HCT116 (cell line): ENCODE measurements around the gene GALNT7. TPM values are rescaled to one million over a fixed set of nuclear protein-coding genes. Genes with fewer than 3 reads are reported as not detected.
A peak's percentile ranks its signal among the peaks of the same experiment; 100 is the strongest.

ENCODE experiments used
- ATAC-seq: fragments of 200-7000 bp; cut with Tn5 transposase; 2 replicates; pipeline ENCODE4 v1.9.1; 2020; ENCODE audit warnings: mild to moderate bottlenecking, moderate library complexity
- BruUV-seq: library from RNA; stranded (reverse); fragments of 400-500 nt; replicated peaks from 2 replicates; lab custom pipeline; 2021; lab: Mats Ljungman, UMichigan
- CTCF ChIA-PET: fragments of 300-600 bp; sonication (Branson Sonifier 250); formaldehyde crosslinking; loops from one replicate; lab custom pipeline; 2021; ENCODE audit warnings: antibody characterized with exemption; lab: Charles Lee
- POLR2A ChIA-PET: fragments of 300-600, 350-600 bp; sonication (Branson Sonifier 250); formaldehyde crosslinking; loops from one replicate; lab custom pipeline; 2021; ENCODE audit warnings: antibody characterized with exemption; lab: Charles Lee
- RAD21 ChIA-PET, 2 experiments: fragments of 300-600 bp; sonication (Branson Sonifier 250); formaldehyde crosslinking; loops; one replicate each; lab custom pipeline; 2023; ENCODE audit warnings: low total read pairs in 2 of 2; ENCODE audit not compliant: uncharacterized antibody in 2 of 2, unreplicated experiment in 2 of 2, low non-redundant PET in 1 of 2; lab: Charles Lee
- DNase-seq: peaks from one replicate; pipeline ENCODE4 v3.0.0-alpha.2; 2010; ENCODE audit warnings: low read depth, low spot score
- H2AFZ ChIP-seq: fragments of 200-600 bp; shearing (Covaris generic), sonication (generic); 2 replicates; pipeline ENCODE4 v1.6.1; 2017; ENCODE audit warnings: low read depth, mixed run types, mixed read lengths, antibody characterized with exemption, low read length; ENCODE audit not compliant: poor library complexity, severe bottlenecking
- H3K27ac ChIP-seq: 2 replicates; pipeline ENCODE4 v1.5.1; 2012; ENCODE audit warnings: low read depth, low read length
- H3K27me3 ChIP-seq: fragments of 200-600 bp; sonication (generic); 2 replicates; pipeline ENCODE4 v1.6.1; 2016; ENCODE audit warnings: mixed run types, low read length, mixed read lengths; ENCODE audit not compliant: insufficient read depth
- H3K36me3 ChIP-seq, 2 experiments: fragments of 200-500 bp in 1 of 2; fragments of 200-600 bp in 1 of 2; sonication (Bioruptor generic) in 1 of 2; sonication (generic) in 1 of 2; 2 replicates each; pipeline versions ENCODE4 v1.5.1 to v1.6.1; 2014 to 2016; ENCODE audit warnings: low read length in 2 of 2, inconsistent platforms in 1 of 2, mixed read lengths in 1 of 2, mixed run types in 1 of 2; ENCODE audit not compliant: insufficient read depth in 2 of 2, control insufficient read depth in 1 of 2
- H3K4me1 ChIP-seq, 2 experiments: fragments of 200-600 bp in 1 of 2; sonication (generic) in 1 of 2; 2 replicates each; pipeline versions ENCODE4 v1.5.1 to v1.6.1; 2012 to 2017; ENCODE audit warnings: low read length in 2 of 2, inconsistent platforms in 1 of 2, mild to moderate bottlenecking in 1 of 2, mixed read lengths in 1 of 2, mixed run types in 1 of 2, moderate library complexity in 1 of 2; ENCODE audit not compliant: insufficient read depth in 2 of 2, control insufficient read depth in 1 of 2
- H3K4me2 ChIP-seq: fragments of 200-600 bp; sonication (generic); 2 replicates; pipeline ENCODE4 v1.6.1; 2017; ENCODE audit warnings: mixed run types, low read length, mixed read lengths
- H3K4me3 ChIP-seq, 2 experiments: fragments of 200-600 bp in 1 of 2; sonication (generic) in 1 of 2; replicated peaks in 1 of 2; 2 replicates each; pipeline ENCODE4 v1.5.1; 2011 to 2016; ENCODE audit warnings: low read length in 2 of 2, control low read depth in 1 of 2, low read depth in 1 of 2, mild to moderate bottlenecking in 1 of 2, mixed read lengths in 1 of 2, mixed run types in 1 of 2
- H3K79me2 ChIP-seq: fragments of 200-600 bp; sonication (generic); 2 replicates; pipeline ENCODE4 v1.6.1; 2017; ENCODE audit warnings: mild to moderate bottlenecking, mixed run types, low read length, moderate library complexity, mixed read lengths; ENCODE audit not compliant: insufficient read depth
- H3K9ac ChIP-seq: fragments of 200-600 bp; sonication (generic); 2 replicates; pipeline ENCODE4 v1.6.1; 2016; ENCODE audit warnings: low read length, mixed read lengths
- H3K9me2 ChIP-seq: fragments of 200-600 bp; sonication (generic), shearing (Covaris generic); 2 replicates; pipeline ENCODE4 v1.6.1; 2017; ENCODE audit warnings: mixed run types, mild to moderate bottlenecking, moderate library complexity; ENCODE audit not compliant: insufficient read depth
- H3K9me3 ChIP-seq, 2 experiments: fragments of 200-500 bp in 1 of 2; fragments of 200-600 bp in 1 of 2; sonication (Bioruptor generic) in 1 of 2; sonication (generic) in 1 of 2; 2 replicates each; pipeline ENCODE4 v1.6.1; 2014 to 2017; ENCODE audit warnings: low read length in 2 of 2, mixed read lengths in 2 of 2, inconsistent platforms in 1 of 2, low read depth in 1 of 2, mild to moderate bottlenecking in 1 of 2, mixed run types in 1 of 2, moderate library complexity in 1 of 2; ENCODE audit not compliant: control insufficient read depth in 1 of 2, insufficient read depth in 1 of 2
- H4K20me1 ChIP-seq: fragments of 200-600 bp; sonication (generic), shearing (Covaris generic); 2 replicates; pipeline ENCODE4 v1.6.1; 2017; ENCODE audit warnings: mixed run types, mild to moderate bottlenecking, moderate library complexity; ENCODE audit not compliant: insufficient read depth
- CBX3 ChIP-seq: IDR thresholded peaks from 2 replicates; pipeline ENCODE4 v1.6.1; 2012; ENCODE audit warnings: low read depth
- CEBPB ChIP-seq: IDR thresholded peaks from 2 replicates; pipeline ENCODE4 v1.6.1; 2012; ENCODE audit warnings: low read depth
- CTCF ChIP-seq, 3 experiments: fragments of 200-600 bp in 1 of 3; sonication (generic) in 1 of 3; IDR thresholded peaks in 2 of 3; conservative IDR thresholded peaks in 1 of 3; 2 replicates each; pipeline ENCODE4 v1.5.1; 2012 to 2017; ENCODE audit warnings: low read depth in 2 of 3, low read length in 2 of 3, antibody characterized with exemption in 1 of 3, borderline replicate concordance in 1 of 3, control low read depth in 1 of 3, mild to moderate bottlenecking in 1 of 3, mixed read lengths in 1 of 3, mixed run types in 1 of 3, moderate library complexity in 1 of 3; ENCODE audit not compliant: insufficient read depth in 1 of 3
- EGR1 ChIP-seq: IDR thresholded peaks from 2 replicates; pipeline ENCODE4 v1.6.1; 2012; ENCODE audit warnings: low read depth
- ELF1 ChIP-seq: IDR thresholded peaks from 2 replicates; pipeline ENCODE4 v1.6.1; 2012; ENCODE audit warnings: low read depth, borderline replicate concordance
- EZH2 ChIP-seq: fragments of 200-600 bp; sonication (generic); IDR thresholded peaks from 2 replicates; pipeline ENCODE4 v1.6.1; 2017; ENCODE audit warnings: antibody characterized with exemption, mixed run types
- EZH2phosphoT487 ChIP-seq: fragments of 200-600 bp; IDR thresholded peaks from 2 replicates; pipeline ENCODE4 v1.6.1; 2018; ENCODE audit warnings: antibody characterized with exemption, borderline replicate concordance
- FOSL1 ChIP-seq: IDR thresholded peaks from 2 replicates; pipeline ENCODE4 v1.6.1; 2012; ENCODE audit warnings: low read depth
- JUND ChIP-seq: IDR thresholded peaks from 2 replicates; pipeline ENCODE4 v1.6.1; 2012
- MAX ChIP-seq: IDR thresholded peaks from 2 replicates; pipeline ENCODE4 v1.6.1; 2012
- POLR2A ChIP-seq: IDR thresholded peaks from 2 replicates; pipeline ENCODE4 v1.7.0; 2011; ENCODE audit warnings: borderline replicate concordance; ENCODE audit not compliant: insufficient read depth, insufficient read length; ENCODE audit errors: extremely low read depth
- POLR2AphosphoS5 ChIP-seq: IDR thresholded peaks from 2 replicates; pipeline ENCODE4 v1.6.1; 2011; ENCODE audit warnings: mild to moderate bottlenecking, low read depth, low read length, moderate library complexity
- RAD21 ChIP-seq: IDR thresholded peaks from 2 replicates; pipeline ENCODE4 v1.6.1; 2012; ENCODE audit warnings: low read depth, mild to moderate bottlenecking
- REST ChIP-seq: IDR thresholded peaks from 2 replicates; pipeline ENCODE4 v1.6.1; 2012; ENCODE audit warnings: low read depth
- SIN3A ChIP-seq: IDR thresholded peaks from 2 replicates; pipeline ENCODE4 v1.6.1; 2012; ENCODE audit warnings: low read depth
- SP1 ChIP-seq: IDR thresholded peaks from 2 replicates; pipeline ENCODE4 v1.6.1; 2012; ENCODE audit warnings: low read depth
- SRF ChIP-seq: IDR thresholded peaks from 2 replicates; pipeline ENCODE4 v1.6.1; 2012; ENCODE audit warnings: low read depth
- TCF7L2 ChIP-seq: IDR thresholded peaks from 2 replicates; pipeline ENCODE4 v1.7.0; 2011; ENCODE audit warnings: borderline replicate concordance, inconsistent platforms; ENCODE audit not compliant: insufficient read depth, insufficient read length; ENCODE audit errors: extremely low read depth
- YY1 ChIP-seq: IDR thresholded peaks from 2 replicates; pipeline ENCODE4 v1.6.1; 2011; ENCODE audit warnings: low read length, low read depth, moderate library complexity, mild to moderate bottlenecking; ENCODE audit not compliant: insufficient replicate concordance; ENCODE audit errors: extremely low read depth
- ZFX ChIP-seq: fragments of 450-650 bp; IDR thresholded peaks from 2 replicates; pipeline ENCODE4 v1.6.1; 2017
- ZNF274 ChIP-seq: fragments of 200-500 bp; sonication (Bioruptor generic); IDR thresholded peaks from 2 replicates; pipeline ENCODE4 v1.6.1; 2014; ENCODE audit warnings: mild to moderate bottlenecking, low read depth, low read length, inconsistent platforms
- intact Hi-C: fragments of 100-400 bp; cut with micrococcal nuclease; formaldehyde crosslinking; loops from 2 replicates; pipeline ENCODE4 v1.10.0; 2022
- total RNA-seq: library from RNA; stranded (reverse); gene quantifications from one replicate; pipeline ENCODE4 v1.2.1, GENCODE V29; 2021; ENCODE audit not compliant: unreplicated experiment
- TF ChIP-seq, protein P1 (sequence below): IDR thresholded peaks from 2 replicates; pipeline ENCODE4 v1.6.1; 2012

GALNT7 gene
- total RNA-seq, 1 experiment from 2014 or later: 21.3 TPM

- ATAC-seq (no peak), DNase-seq (no peak)
- no peaks in the 10 kb centered on the region for H3K36me3 ChIP-seq
- no peak overlapping the region for H2AFZ ChIP-seq
- intact Hi-C loops: loop anchor here (2.0 kb wide), 1 partner anchor 35 kb away; no protein-coding TSS in a partner anchor
- H3K4me3 ChIP-seq: peak overlapping the region in 1 of 2 experiments; percentile 35; a peak in 1 of 4 replicates
- H3K79me2 ChIP-seq: peaks cover 70% of the 10 kb centered on the region
- no peaks in the 10 kb centered on the region for H3K9me3 ChIP-seq
- H4K20me1 ChIP-seq: no peaks in the 10 kb centered on the region
- CTCF ChIA-PET: interaction anchor here (0.9 kb wide), 1 partner anchor 84 kb away, joined by 4 read pairs; no protein-coding TSS in a partner anchor
- H3K27me3 ChIP-seq: no peaks in the 10 kb centered on the region
- no TSS peak for BruUV-seq
- RAD21 ChIA-PET: no interaction called here
- peak overlapping the region; percentile 50; the same call in 1 of the 2 replicates for H3K27ac ChIP-seq
- H3K4me1 ChIP-seq: peaks cover 35 to 68% of the 10 kb centered on the region in 2 experiments
- peak overlapping the region; percentile 40 for H3K9ac ChIP-seq
- H3K4me2 ChIP-seq: peak overlapping the region; percentile 68
- POLR2A ChIA-PET: no interaction called here
- H3K9me2 ChIP-seq: no peaks in the 10 kb centered on the region
- 0 out of 2 replicates have a peak, but pooled peaks have one; percentile 37 for TF ChIP-seq CBX3
- TF ChIP-seq JUND: peak; percentile 34; the same call in 1 of the 2 replicates
- no peak for TF ChIP-seq ELF1
- no peak for TF ChIP-seq POLR2A
- TF ChIP-seq YY1: no peak
- no peak for TF ChIP-seq SIN3A
- TF ChIP-seq MAX: no peak
- TF ChIP-seq SRF: no peak
- TF ChIP-seq, protein P1, sequence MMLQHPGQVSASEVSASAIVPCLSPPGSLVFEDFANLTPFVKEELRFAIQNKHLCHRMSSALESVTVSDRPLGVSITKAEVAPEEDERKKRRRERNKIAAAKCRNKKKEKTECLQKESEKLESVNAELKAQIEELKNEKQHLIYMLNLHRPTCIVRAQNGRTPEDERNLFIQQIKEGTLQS: no peak
- TF ChIP-seq CEBPB: no peak
- no peak for TF ChIP-seq CTCF (IDR thresholded peaks at IDR 0.05 in 2 of 3, conservative IDR thresholded peaks at IDR 0.05 in 1 of 3; ENCODE audit: borderline replicate concordance in 1 of 3, insufficient read depth in 1 of 3, low read depth in 2 of 3, low read length in 2 of 3)
- TF ChIP-seq ZNF274: no peak
- TF ChIP-seq EGR1: no peak
- TF ChIP-seq TCF7L2: no peak
- peak; percentile 44 for TF ChIP-seq FOSL1
- TF ChIP-seq ZFX: no peak
- peak; percentile 26; the same call in 1 of the 2 replicates for TF ChIP-seq SP1
- TF ChIP-seq RAD21: no peak
- TF ChIP-seq EZH2phosphoT487: no peak
- no peak for TF ChIP-seq REST
- no peak for TF ChIP-seq EZH2
- no peak for TF ChIP-seq POLR2AphosphoS5
Measured at GRCh38 chr4:173217727-173218126, 49.1 kb downstream of the GALNT7 start.
